ENCODE data around the gene GPR37L1. TPM values are rescaled to one million over a fixed set of nuclear protein-coding genes. Genes with fewer than 3 reads are reported as not detected.
A peak's percentile ranks its signal among the peaks of the same experiment; 100 is the strongest.

The GPR37L1 gene
- polyA plus RNA-seq, 3 donors, result 0.04 to 0.06 TPM; not detected in 1

GRCh38 chr1:202148391-202148790 lies 25.7 kb downstream of the GPR37L1 start:
- no peak for DNase-seq (ENCODE audit: extremely low read depth in 1 of 11, low read depth in 9 of 11, low spot score in 4 of 11)

GRCh38 chr1:202149566-202149965 lies 26.8 kb downstream of the GPR37L1 start:
- DNase-seq (ENCODE audit: extremely low read depth in 1 of 11, low read depth in 9 of 11, low spot score in 4 of 11), result no peak

- no peak for DNase-seq (ENCODE audit: extremely low read depth in 1 of 11, low read depth in 9 of 11, low spot score in 4 of 11)
Observed at GRCh38 chr1:202150187-202150586, 27.5 kb downstream of the GPR37L1 start.

- no peak for DNase-seq (ENCODE audit: extremely low read depth in 1 of 11, low read depth in 9 of 11, low spot score in 4 of 11)
Observed at GRCh38 chr1:202150602-202151001, 27.9 kb downstream of the GPR37L1 start.

- DNase-seq (ENCODE audit: extremely low read depth in 1 of 11, low read depth in 9 of 11, low spot score in 4 of 11), result no peak
Observed at GRCh38 chr1:202151045-202151444, 28.3 kb downstream of the GPR37L1 start.

- DNase-seq (ENCODE audit: extremely low read depth in 1 of 11, low read depth in 9 of 11, low spot score in 4 of 11), result no peak
Observed at GRCh38 chr1:202152399-202152798, 29.7 kb downstream of the GPR37L1 start.

GRCh38 chr1:202153284-202153683 lies 30.6 kb downstream of the GPR37L1 start:
- DNase-seq (ENCODE audit: extremely low read depth in 1 of 11, low read depth in 9 of 11, low spot score in 4 of 11), result no peak

GRCh38 chr1:202154148-202154765 lies 31.5 kb downstream of the GPR37L1 start:
- no peak for DNase-seq (ENCODE audit: extremely low read depth in 1 of 11, low read depth in 9 of 11, low spot score in 4 of 11)

GRCh38 chr1:202154766-202155477 lies 32.2 kb downstream of the GPR37L1 start:
- DNase-seq (ENCODE audit: extremely low read depth in 1 of 11, low read depth in 9 of 11, low spot score in 4 of 11), result peak in 8 of 11 donors; percentile 55 to 78 (median 63)

GRCh38 chr1:202155478-202156021 lies 32.8 kb downstream of the GPR37L1 start:
- no peak for DNase-seq (ENCODE audit: extremely low read depth in 1 of 11, low read depth in 9 of 11, low spot score in 4 of 11)

- no peak for DNase-seq (ENCODE audit: extremely low read depth in 1 of 11, low read depth in 9 of 11, low spot score in 4 of 11)
Observed at GRCh38 chr1:202156590-202156989, 33.9 kb downstream of the GPR37L1 start.

GRCh38 chr1:202157945-202158344 lies 35.2 kb downstream of the GPR37L1 start:
- DNase-seq (ENCODE audit: extremely low read depth in 1 of 11, low read depth in 9 of 11, low spot score in 4 of 11), result no peak

GRCh38 chr1:202158810-202159533 lies 36.3 kb downstream of the GPR37L1 start:
- no peak for DNase-seq (ENCODE audit: extremely low read depth in 1 of 11, low read depth in 9 of 11, low spot score in 4 of 11)

- DNase-seq (ENCODE audit: extremely low read depth in 1 of 11, low read depth in 9 of 11, low spot score in 4 of 11), result no peak
Observed at GRCh38 chr1:202159534-202160371, 37.0 kb downstream of the GPR37L1 start.

- no peak for DNase-seq (ENCODE audit: extremely low read depth in 1 of 11, low read depth in 9 of 11, low spot score in 4 of 11)
Observed at GRCh38 chr1:202160377-202160940, 37.7 kb downstream of the GPR37L1 start, which contains the start of gene PTPN7. Gene PTPN7, minus strand, starts transcription at chr1:202160602. Its CDS starts 1,200 bp downstream, at chr1:202159402.

GRCh38 chr1:202161151-202162046 lies 38.7 kb downstream of the GPR37L1 start:
- no peak for DNase-seq (ENCODE audit: extremely low read depth in 1 of 11, low read depth in 9 of 11, low spot score in 4 of 11)

- DNase-seq (ENCODE audit: extremely low read depth in 1 of 11, low read depth in 9 of 11, low spot score in 4 of 11), result no peak
Observed at GRCh38 chr1:202162047-202162417, 39.3 kb downstream of the GPR37L1 start.

Data from renal cortex interstitium (tissue), 11 donors.